Measurements from ENCODE around the gene TNPO3. TPM values are rescaled to one million over a fixed set of nuclear protein-coding genes. Genes with fewer than 3 reads are reported as not detected.
"Not testable (repeated sequence)": the region's sequence is repeated elsewhere in the genome, so short reads cannot be mapped to it uniquely, and the experiment has no call there.

Gene TNPO3
- total RNA-seq, 2 experiments from 2014 or later = 44.3 to 48.1 TPM

DNA sequence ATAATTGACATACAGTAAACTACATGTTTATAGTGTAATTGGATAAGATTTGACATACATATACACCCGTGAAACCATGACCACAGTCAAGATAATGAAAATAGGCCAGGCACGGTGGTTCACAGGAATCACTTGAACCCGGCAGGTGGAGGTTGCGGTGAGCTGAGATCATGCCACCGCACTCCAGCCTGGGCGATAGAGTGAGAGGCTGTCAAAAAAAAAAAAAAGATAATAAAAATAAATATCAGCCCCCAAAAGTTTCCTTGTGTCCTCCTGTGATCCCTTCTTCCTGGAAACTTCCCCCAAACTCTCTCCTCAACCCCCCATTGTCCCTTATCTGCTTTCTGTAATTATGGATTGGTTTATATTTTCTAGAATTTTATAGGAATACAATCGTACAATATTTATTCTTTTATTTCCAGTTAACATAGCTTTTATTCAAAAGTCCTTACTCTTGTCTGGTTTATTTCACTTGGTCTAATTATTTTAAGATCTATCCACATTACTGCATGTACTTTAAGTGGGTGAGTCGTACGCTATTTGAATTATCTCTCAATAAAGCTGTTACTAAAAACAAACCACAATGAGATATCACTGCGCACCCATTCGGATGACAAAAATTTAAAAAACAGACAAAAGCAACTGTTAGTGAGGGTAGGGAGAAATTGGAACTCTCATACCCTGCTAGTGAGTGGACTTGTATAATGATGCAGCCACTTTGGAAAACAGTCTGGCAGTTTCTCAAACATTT is 30.1 kb upstream of the TNPO3 start:
- H3K27me3 Mint-ChIP-seq = peaks cover under 1% of the 10 kb centered on the region
- DNase-seq = no peak
- no peaks in the 10 kb centered on the region for H3K36me3 Mint-ChIP-seq (ENCODE audit: low read depth)
- POLR2A ChIA-PET = no interaction called here
- H3K4me1 Mint-ChIP-seq = peaks cover 10% of the 10 kb centered on the region
- CTCF ChIA-PET = interaction anchor here (1.7 kb wide), 1 partner anchor 18 kb away, joined by 3 read pairs; no protein-coding TSS in a partner anchor
- H3K27ac Mint-ChIP-seq = no peak overlapping the region
- H3K9me3 Mint-ChIP-seq = no peaks in the 10 kb centered on the region
- H3K4me3 Mint-ChIP-seq = no peak overlapping the region

GRCh38 chr7:129083525-129083924 is 28.6 kb upstream of the TNPO3 start:
- no peak for DNase-seq
- H3K27ac Mint-ChIP-seq = no peak overlapping the region
- CTCF ChIA-PET = interaction anchor here (0.8 to 1.4 kb wide), 3 partner anchors 8 to 10 kb away, joined by 3 to 4 read pairs (median 3); no protein-coding TSS in a partner anchor
- POLR2A ChIA-PET = no interaction called here
- H3K27me3 Mint-ChIP-seq = peaks cover 4% of the 10 kb centered on the region
- no peaks in the 10 kb centered on the region for H3K9me3 Mint-ChIP-seq
- no peaks in the 10 kb centered on the region for H3K4me1 Mint-ChIP-seq
- H3K36me3 Mint-ChIP-seq (ENCODE audit: low read depth) = no peaks in the 10 kb centered on the region
- no peak overlapping the region for H3K4me3 Mint-ChIP-seq

DNA sequence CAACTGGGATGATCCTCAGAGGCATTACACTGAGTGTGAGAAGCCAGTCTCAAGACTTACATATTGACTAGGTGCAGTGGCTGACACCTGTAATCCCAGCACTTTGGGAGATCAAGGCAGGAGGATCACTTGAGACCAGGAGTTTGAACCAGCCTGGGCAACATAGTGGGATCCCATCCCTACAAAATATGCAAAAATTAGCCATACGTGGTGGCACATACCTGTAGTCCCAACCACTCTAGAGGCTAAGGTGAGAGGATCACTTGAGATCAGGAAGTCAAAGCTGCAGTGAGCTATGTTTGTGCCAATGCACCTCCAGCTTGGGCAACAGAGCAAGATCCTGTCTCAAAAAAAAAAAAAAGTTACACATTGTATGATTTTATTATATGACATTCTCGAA is 23.5 kb upstream of the TNPO3 start:
- no peaks in the 10 kb centered on the region for H3K4me1 Mint-ChIP-seq
- H3K9me3 Mint-ChIP-seq = no peaks in the 10 kb centered on the region
- H3K27me3 Mint-ChIP-seq = peaks cover 7% of the 10 kb centered on the region
- ChIA-PET CTCF (interaction anchor here (4.3 kb wide), 1 partner anchor 13 kb away, joined by 16 read pairs; no protein-coding TSS in a partner anchor), POLR2A (no interaction called here)
- no peak for DNase-seq
- no peaks in the 10 kb centered on the region for H3K36me3 Mint-ChIP-seq (ENCODE audit: low read depth)
- H3K4me3 Mint-ChIP-seq = no peak overlapping the region
- H3K27ac Mint-ChIP-seq = no peak overlapping the region

DNA sequence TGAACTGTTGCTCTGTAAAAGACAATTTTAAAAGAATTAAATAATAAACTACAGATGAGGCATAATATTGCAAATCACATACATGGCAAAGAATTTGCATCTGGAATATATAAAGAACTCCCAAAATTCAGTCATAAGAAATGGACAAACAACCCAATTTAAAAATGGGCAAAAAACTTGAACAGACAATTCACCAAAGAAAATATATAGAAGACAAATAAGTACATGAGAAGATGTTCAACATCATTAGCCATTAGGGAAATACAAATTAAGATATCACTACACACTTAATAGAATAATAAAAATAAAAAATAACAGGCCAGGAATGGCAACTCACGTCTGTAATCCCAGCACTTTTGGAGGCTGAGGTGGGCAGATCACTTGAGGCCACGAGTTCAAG is 22.0 kb upstream of the TNPO3 start:
- Mint-ChIP-seq H3K36me3 (ENCODE audit: low read depth) (no peaks in the 10 kb centered on the region), H3K27ac (no peak overlapping the region), H3K4me3 (no peak overlapping the region), H3K9me3 (no peaks in the 10 kb centered on the region), H3K4me1 (peaks cover 8% of the 10 kb centered on the region), H3K27me3 (peaks cover 7% of the 10 kb centered on the region)
- ChIA-PET POLR2A (no interaction called here), CTCF (no interaction called here)
- DNase-seq = no peak

- Mint-ChIP-seq H3K27me3 (peaks cover 7% of the 10 kb centered on the region), H3K4me3 (no peak overlapping the region), H3K4me1 (peaks cover 8% of the 10 kb centered on the region), H3K27ac (no peak overlapping the region), H3K36me3 (ENCODE audit: low read depth) (no peaks in the 10 kb centered on the region), H3K9me3 (no peaks in the 10 kb centered on the region)
- ChIA-PET POLR2A (no interaction called here), CTCF (no interaction called here)
- no peak for DNase-seq
These were observed 20.1 kb upstream of the TNPO3 start for GRCh38 chr7:129074994-129075393.

- no peak overlapping the region for H3K4me3 Mint-ChIP-seq
These were observed 19.5 kb upstream of the TNPO3 start for GRCh38 chr7:129074361-129074871.

GRCh38 chr7:129073738-129074137 is 18.8 kb upstream of the TNPO3 start:
- ChIA-PET POLR2A (no interaction called here), CTCF (interaction anchor here (0.7 to 1.4 kb wide), 3 partner anchors 8 to 145 kb away, joined by 3 to 4 read pairs (median 3); no protein-coding TSS in a partner anchor)
- H3K27me3 Mint-ChIP-seq = peaks cover 12% of the 10 kb centered on the region
- no peaks in the 10 kb centered on the region for H3K9me3 Mint-ChIP-seq
- H3K27ac Mint-ChIP-seq = no peak overlapping the region
- H3K36me3 Mint-ChIP-seq (ENCODE audit: low read depth) = no peaks in the 10 kb centered on the region
- H3K4me1 Mint-ChIP-seq = peaks cover 14% of the 10 kb centered on the region
- no peak for DNase-seq
- H3K4me3 Mint-ChIP-seq = no peak overlapping the region

More at GRCh38 chr7:129074361-129074871, 19.5 kb upstream of the TNPO3 start:
- peaks cover 10% of the 10 kb centered on the region for H3K4me1 Mint-ChIP-seq
- H3K27me3 Mint-ChIP-seq = peaks cover 9% of the 10 kb centered on the region
- no peaks in the 10 kb centered on the region for H3K36me3 Mint-ChIP-seq (ENCODE audit: low read depth)
- no peaks in the 10 kb centered on the region for H3K9me3 Mint-ChIP-seq
- no peak for DNase-seq
- ChIA-PET POLR2A (no interaction called here), CTCF (interaction anchor here (0.7 to 1.4 kb wide), 2 partner anchors 9 to 144 kb away, joined by 3 read pairs; no protein-coding TSS in a partner anchor)
- H3K27ac Mint-ChIP-seq = no peak overlapping the region

DNA sequence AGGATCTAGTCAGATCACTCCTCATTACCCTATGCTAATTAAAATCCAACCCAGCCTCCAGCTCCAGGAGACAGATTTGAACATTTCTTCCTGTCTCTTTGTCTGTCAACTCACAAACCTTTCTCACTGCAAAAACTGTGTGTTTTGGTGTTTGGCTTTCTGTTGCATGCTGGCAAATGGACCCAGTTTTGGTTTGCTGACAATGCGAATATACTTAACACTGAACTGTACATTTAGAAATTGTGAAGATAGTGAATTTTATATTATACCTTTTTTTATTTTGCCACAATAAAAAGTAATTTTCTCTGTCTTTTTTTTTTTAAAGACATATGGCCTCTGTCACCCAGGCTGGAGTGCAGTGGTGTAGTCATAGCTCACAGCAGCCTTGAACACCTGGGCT is 18.3 kb upstream of the TNPO3 start:
- no peaks in the 10 kb centered on the region for H3K36me3 Mint-ChIP-seq (ENCODE audit: low read depth)
- no peak overlapping the region for H3K27ac Mint-ChIP-seq
- H3K4me3 Mint-ChIP-seq = no peak overlapping the region
- ChIA-PET CTCF (interaction anchor here (0.6 to 1.4 kb wide), 5 partner anchors 10 to 939 kb away, joined by 3 to 4 read pairs (median 3); no protein-coding TSS in a partner anchor), POLR2A (no interaction called here)
- no peaks in the 10 kb centered on the region for H3K9me3 Mint-ChIP-seq
- peaks cover 14% of the 10 kb centered on the region for H3K4me1 Mint-ChIP-seq
- H3K27me3 Mint-ChIP-seq = peaks cover 14% of the 10 kb centered on the region
- DNase-seq = no peak

DNA sequence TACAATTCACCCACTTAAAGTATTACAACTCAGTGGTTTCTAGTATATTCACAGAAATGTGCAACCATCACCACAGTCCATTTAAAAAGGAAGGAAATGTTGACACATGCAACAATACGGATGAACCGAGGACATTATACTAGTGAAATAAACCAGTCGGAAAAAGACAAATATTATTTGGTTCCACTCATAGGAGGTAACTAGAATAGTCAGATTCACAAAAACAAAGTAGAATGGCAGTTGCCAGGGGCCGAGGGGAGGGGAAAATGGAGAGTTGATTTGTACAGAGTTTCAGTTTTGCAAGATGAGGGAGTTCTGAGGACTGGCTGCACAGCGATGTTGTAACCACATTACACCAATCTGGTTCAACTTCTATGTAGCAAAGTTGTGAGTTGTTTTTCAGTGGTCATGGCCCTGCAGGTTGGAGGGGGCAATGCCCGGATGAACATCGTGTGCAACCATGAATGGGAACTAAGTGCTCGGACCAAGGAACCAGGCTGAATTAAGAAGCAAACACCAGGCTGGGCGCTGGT is 17.6 kb upstream of the TNPO3 start:
- Mint-ChIP-seq H3K4me3 (no peak overlapping the region), H3K27ac (no peak overlapping the region)
- POLR2A ChIA-PET = no interaction called here

DNA sequence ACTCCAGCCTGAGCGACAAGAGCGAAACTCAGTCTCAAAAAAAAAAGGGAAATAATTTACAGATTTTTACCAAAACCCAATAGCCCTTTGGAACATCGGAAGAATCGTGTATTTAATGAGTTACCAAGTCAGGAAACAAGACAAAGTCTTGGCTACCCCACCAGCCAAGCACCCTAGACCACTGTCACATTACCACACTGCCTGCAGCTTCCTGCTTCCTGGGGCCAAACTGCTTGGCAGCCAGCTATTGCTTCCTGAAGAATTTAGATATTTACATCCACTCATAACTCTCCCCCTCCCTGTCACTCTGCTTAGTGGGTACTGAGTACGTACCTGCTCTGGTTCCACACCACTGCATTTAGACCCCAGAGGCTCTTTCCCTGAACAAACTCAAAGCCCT is 14.1 kb upstream of the TNPO3 start:
- Mint-ChIP-seq H3K9me3 (no peaks in the 10 kb centered on the region), H3K4me1 (peaks cover 14% of the 10 kb centered on the region), H3K27me3 (peaks cover 22% of the 10 kb centered on the region), H3K27ac (no peak overlapping the region), H3K4me3 (no peak overlapping the region), H3K36me3 (ENCODE audit: low read depth) (no peaks in the 10 kb centered on the region)
- CTCF ChIA-PET = no interaction called here
- no peak for DNase-seq
- POLR2A ChIA-PET = interaction anchor here (0.5 kb wide), 1 partner anchor 127 kb away, joined by 4 read pairs; no protein-coding TSS in a partner anchor

More for the DNA sequence above, 17.6 kb upstream of the TNPO3 start:
- Mint-ChIP-seq H3K4me1 (peaks cover 14% of the 10 kb centered on the region), H3K27me3 (peaks cover 16% of the 10 kb centered on the region), H3K9me3 (no peaks in the 10 kb centered on the region), H3K36me3 (ENCODE audit: low read depth) (no peaks in the 10 kb centered on the region)
- CTCF ChIA-PET = interaction anchor here (0.6 to 1.1 kb wide), 3 partner anchors 11 to 938 kb away, joined by 3 to 4 read pairs (median 3); no protein-coding TSS in a partner anchor
- no peak for DNase-seq

- peaks cover 14% of the 10 kb centered on the region for H3K4me1 Mint-ChIP-seq
- H3K27me3 Mint-ChIP-seq = peaks cover 19% of the 10 kb centered on the region
- no peak overlapping the region for H3K4me3 Mint-ChIP-seq
- ChIA-PET CTCF (interaction anchor here (1.1 kb wide), 1 partner anchor 17 kb away, joined by 3 read pairs; no protein-coding TSS in a partner anchor), POLR2A (no interaction called here)
- no peak for DNase-seq
- H3K9me3 Mint-ChIP-seq = peaks cover 2% of the 10 kb centered on the region
- H3K27ac Mint-ChIP-seq = no peak overlapping the region
- no peaks in the 10 kb centered on the region for H3K36me3 Mint-ChIP-seq (ENCODE audit: low read depth)
These were observed 13.1 kb upstream of the TNPO3 start for GRCh38 chr7:129067943-129068548.

DNA sequence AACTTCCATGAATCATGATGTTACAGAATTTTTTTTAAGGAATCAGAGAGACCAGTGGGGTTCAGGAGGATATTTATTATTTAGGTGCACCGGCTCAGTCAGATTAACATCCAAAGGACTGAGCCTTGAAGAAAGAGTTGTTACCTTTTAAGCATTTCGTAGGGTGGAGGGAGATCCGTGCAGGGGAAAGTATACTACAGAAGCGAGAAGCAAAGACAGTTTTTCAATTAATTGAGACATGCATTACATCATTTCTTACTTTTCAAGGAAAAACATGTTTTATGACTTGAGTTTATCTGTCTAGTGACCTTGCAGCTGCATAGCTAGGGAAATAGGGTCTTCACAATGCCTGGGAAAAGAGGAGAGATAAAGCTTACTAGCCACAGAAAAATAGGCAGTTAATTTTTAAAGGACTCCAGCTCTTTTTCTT is 12.2 kb upstream of the TNPO3 start:
- POLR2A ChIA-PET; H3K9me3 Mint-ChIP-seq; H3K36me3 Mint-ChIP-seq (ENCODE audit: low read depth); H3K4me3 Mint-ChIP-seq; H3K27ac Mint-ChIP-seq; DNase-seq; H3K4me1 Mint-ChIP-seq: not testable (repeated sequence)
- CTCF ChIA-PET = interaction anchor here (1.1 kb wide), 1 partner anchor 18 kb away, joined by 3 read pairs; no protein-coding TSS in a partner anchor
- H3K27me3 Mint-ChIP-seq = peaks cover 19% of the 10 kb centered on the region
